H9 (cell line): ENCODE results near the gene MFRP. TPM values are rescaled to one million over a fixed set of nuclear protein-coding genes. Genes with fewer than 3 reads are reported as not detected.

ENCODE experiments used
- DNase-seq: peaks from one replicate; pipeline ENCODE4 v3.0.0-alpha.2; 2017
- H2AFZ ChIP-seq: one replicate; pipeline ENCODE4 v1.6.1; 2013; ENCODE audit warnings: mild to moderate bottlenecking, low read length, control low read depth, moderate library complexity
- H2AK5ac ChIP-seq: 2 replicates; pipeline ENCODE4 v1.6.1; 2013; ENCODE audit warnings: low read length, control low read depth, mixed read lengths; ENCODE audit not compliant: insufficient read length
- H2BK120ac ChIP-seq: one replicate; pipeline ENCODE4 v1.6.1; 2013; ENCODE audit warnings: low read depth, mild to moderate bottlenecking, low read length, control low read depth, inconsistent platforms; ENCODE audit not compliant: poor library complexity, severe bottlenecking
- H2BK12ac ChIP-seq: 2 replicates; pipeline ENCODE4 v1.6.1; 2013; ENCODE audit warnings: low read length, control low read depth, mixed read lengths, low read depth; ENCODE audit not compliant: insufficient read length
- H2BK15ac ChIP-seq: 2 replicates; pipeline ENCODE4 v1.6.1; 2013; ENCODE audit warnings: low read depth, low read length, control low read depth
- H2BK20ac ChIP-seq: one replicate; pipeline ENCODE4 v1.6.1; 2013; ENCODE audit warnings: low read depth, mild to moderate bottlenecking, low read length, control low read depth, inconsistent platforms; ENCODE audit not compliant: poor library complexity, severe bottlenecking
- H2BK5ac ChIP-seq: 2 replicates; pipeline ENCODE4 v1.6.1; 2013; ENCODE audit warnings: low read length, control low read depth, mixed read lengths; ENCODE audit not compliant: insufficient read length
- H3K14ac ChIP-seq: 2 replicates; pipeline ENCODE4 v1.6.1; 2013; ENCODE audit warnings: low read length, control low read depth; ENCODE audit not compliant: insufficient read depth
- H3K18ac ChIP-seq: 2 replicates; pipeline ENCODE4 v1.6.1; 2013; ENCODE audit warnings: low read depth, mild to moderate bottlenecking, mixed read lengths, low read length, control low read depth; ENCODE audit not compliant: insufficient read length
- H3K23ac ChIP-seq: 2 replicates; pipeline ENCODE4 v1.6.1; 2013; ENCODE audit warnings: low read length, control low read depth, mixed read lengths, low read depth; ENCODE audit not compliant: insufficient read length
- H3K23me2 ChIP-seq: 2 replicates; pipeline ENCODE4 v1.6.1; 2013; ENCODE audit warnings: low read depth, mild to moderate bottlenecking, mixed read lengths, low read length, control low read depth; ENCODE audit not compliant: insufficient read length, poor library complexity, severe bottlenecking
- H3K27ac ChIP-seq: 2 replicates; pipeline ENCODE4 v1.5.1; 2013; ENCODE audit warnings: low read length, control low read depth, mixed read lengths, low read depth; ENCODE audit not compliant: insufficient read length
- H3K27me3 ChIP-seq: 2 replicates; pipeline ENCODE4 v1.6.1; 2013; ENCODE audit warnings: low read length, control low read depth, inconsistent platforms; ENCODE audit not compliant: insufficient read depth
- H3K4ac ChIP-seq: 2 replicates; pipeline ENCODE4 v1.6.1; 2013; ENCODE audit warnings: low read depth, mild to moderate bottlenecking, control low read depth, inconsistent platforms, low read length, moderate library complexity
- H3K4me1 ChIP-seq: 2 replicates; pipeline ENCODE4 v1.6.1; 2013; ENCODE audit warnings: low read length, control low read depth, inconsistent platforms; ENCODE audit not compliant: insufficient read depth
- H3K4me2 ChIP-seq: 2 replicates; pipeline ENCODE4 v1.6.1; 2013; ENCODE audit warnings: low read length, control low read depth, mixed read lengths; ENCODE audit not compliant: insufficient read length, insufficient read depth
- H3K56ac ChIP-seq: 2 replicates; pipeline ENCODE4 v1.6.1; 2013; ENCODE audit warnings: low read depth, mild to moderate bottlenecking, mixed read lengths, low read length, control low read depth; ENCODE audit not compliant: insufficient read length
- H3K79me1 ChIP-seq: 2 replicates; pipeline ENCODE4 v1.6.1; 2013; ENCODE audit warnings: low read depth, mild to moderate bottlenecking, moderate library complexity, low read length, control low read depth, inconsistent platforms; ENCODE audit not compliant: insufficient read depth, poor library complexity, severe bottlenecking
- H3K79me2 ChIP-seq: 2 replicates; pipeline ENCODE4 v1.6.1; 2013; ENCODE audit warnings: low read length, control low read depth, inconsistent platforms; ENCODE audit not compliant: insufficient read depth
- H3K9ac ChIP-seq: 2 replicates; pipeline ENCODE4 v1.6.1; 2013; ENCODE audit warnings: low read length, control low read depth, mixed read lengths; ENCODE audit not compliant: insufficient read length; ENCODE audit errors: extremely low read depth
- H3K9me3 ChIP-seq: one replicate; pipeline ENCODE4 v1.6.1; 2013; ENCODE audit warnings: low read depth, low read length, inconsistent platforms; ENCODE audit not compliant: control insufficient read depth
- H3T11ph ChIP-seq: one replicate; pipeline ENCODE4 v1.6.1; 2013; ENCODE audit warnings: mild to moderate bottlenecking, low read length, control low read depth, inconsistent platforms
- H4K20me1 ChIP-seq: one replicate; pipeline ENCODE4 v1.6.1; 2013; ENCODE audit not compliant: control insufficient read depth, insufficient read length, insufficient read depth
- H4K5ac ChIP-seq: 2 replicates; pipeline ENCODE4 v1.6.1; 2013; ENCODE audit warnings: low read depth, mild to moderate bottlenecking, mixed read lengths, low read length, control low read depth; ENCODE audit not compliant: insufficient read length
- H4K8ac ChIP-seq: replicated peaks from 2 replicates; pipeline ENCODE4 v1.6.1; 2013; ENCODE audit warnings: low read length, control low read depth, mixed read lengths, low read depth; ENCODE audit not compliant: insufficient read length
- H4K91ac ChIP-seq: 2 replicates; pipeline ENCODE4 v1.6.1; 2013; ENCODE audit warnings: low read depth, mild to moderate bottlenecking, moderate library complexity, mixed read lengths, low read length, control low read depth; ENCODE audit not compliant: insufficient read length
- H3K27ac Mint-ChIP-seq, 3 experiments: 2 replicates in 2 of 3; 3 replicates in 1 of 3; pipeline ENCODE4 v1.8.0; 2020 to 2021; ENCODE audit warnings: mixed read lengths in 3 of 3, mild to moderate bottlenecking in 1 of 3, moderate library complexity in 1 of 3
- H3K27me3 Mint-ChIP-seq: 2 replicates; pipeline ENCODE4 v1.8.0; 2021; ENCODE audit warnings: low read depth, mild to moderate bottlenecking, moderate library complexity, mixed read lengths
- H3K36me3 Mint-ChIP-seq, 3 experiments: 2 replicates in 2 of 3; 3 replicates in 1 of 3; pipeline ENCODE4 v1.8.0; 2020 to 2021; ENCODE audit warnings: low read depth in 3 of 3, mixed read lengths in 3 of 3; ENCODE audit not compliant: insufficient read depth in 1 of 3
- H3K4me1 Mint-ChIP-seq, 2 experiments: 2 replicates each; pipeline ENCODE4 v1.8.0; 2020; ENCODE audit warnings: mixed read lengths in 2 of 2
- H3K4me3 Mint-ChIP-seq, 2 experiments: 2 replicates in 1 of 2; 3 replicates in 1 of 2; pipeline ENCODE4 v1.8.0; 2020 to 2021; ENCODE audit warnings: mild to moderate bottlenecking in 2 of 2, mixed read lengths in 2 of 2, moderate library complexity in 1 of 2
- H3K9me3 Mint-ChIP-seq, 2 experiments: 2 replicates in 1 of 2; 3 replicates in 1 of 2; pipeline ENCODE4 v1.8.0; 2020; ENCODE audit warnings: mild to moderate bottlenecking in 2 of 2, mixed read lengths in 2 of 2, moderate library complexity in 1 of 2
- WGBS: extraction: QIAGEN DNeasy Blood & Tissue Kit; methylation state at CpG from one replicate; pipeline ENCODE4 v1.1.7; 2013; ENCODE audit warnings: missing lambda C conversion rate, low lambda C conversion rate, mixed read lengths; ENCODE audit not compliant: insufficient read length; ENCODE audit errors: extremely low coverage; 5-methylcytosine and 5-hydroxymethylcytosine counted together
- total RNA-seq: library from RNA; stranded (reverse); gene quantifications from 2 replicates; pipeline ENCODE4 v1.2.1, GENCODE V29; 2021
- TF ChIP-seq, protein P1 (sequence below): fragments of 200-600 bp; sonication (generic); conservative IDR thresholded peaks from 3 replicates; pipeline ENCODE4 v1.8.0; 2021; ENCODE audit warnings: antibody characterized with exemption, mild to moderate bottlenecking

Gene MFRP
- total RNA-seq, 1 experiment from 2014 or later: not detected

DNA sequence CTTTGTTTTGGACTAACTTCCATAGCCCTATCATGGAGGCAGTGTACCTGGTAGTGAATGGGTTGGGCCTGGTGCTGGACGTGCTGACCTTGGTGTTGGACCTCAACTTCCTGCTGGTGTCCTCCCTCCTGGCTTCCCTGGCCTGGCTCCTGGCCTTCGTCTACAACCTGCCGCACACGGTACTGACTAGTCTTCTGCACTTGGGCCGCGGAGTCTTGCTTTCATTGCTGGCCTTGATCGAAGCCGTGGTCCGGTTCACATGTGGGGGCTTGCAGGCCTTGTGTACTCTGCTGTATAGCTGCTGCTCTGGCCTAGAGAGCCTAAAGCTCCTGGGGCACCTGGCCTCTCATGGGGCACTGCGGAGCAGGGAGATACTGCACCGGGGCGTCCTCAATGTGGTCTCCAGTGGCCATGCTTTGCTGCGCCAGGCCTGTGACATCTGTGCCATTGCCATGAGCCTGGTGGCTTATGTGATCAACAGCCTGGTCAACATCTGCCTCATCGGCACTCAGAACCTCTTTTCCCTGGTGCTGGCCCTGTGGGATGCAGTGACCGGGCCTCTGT, 11.3 kb downstream of the MFRP start:
- Mint-ChIP-seq H3K9me3 (no peaks in the 10 kb centered on the region; a peak in 1 of 5 replicates), H3K4me3 (peak overlapping the region; percentile 99), H3K27me3 (peaks cover 12% of the 10 kb centered on the region), H3K27ac (peak overlapping the region; percentile 99 to 100 (median 100)), H3K36me3 (peaks cover 13 to 18% (median 15%) of the 10 kb centered on the region in 3 experiments), H3K4me1 (peaks cover 46 to 72% of the 10 kb centered on the region in 2 experiments)
- Histone ChIP-seq H3K18ac (no peak overlapping the region), H3K79me2 (peaks cover 13% of the 10 kb centered on the region; the same call in 1 of the 2 replicates), H3K4me1 (no peaks in the 10 kb centered on the region; the same call in 1 of the 2 replicates), H2BK120ac (no peak overlapping the region), H2BK12ac (no peak overlapping the region), H3K27me3 (peaks cover 6% of the 10 kb centered on the region), H3K14ac (peak overlapping the region; percentile 88; the same call in 1 of the 2 replicates), H3K4me2 (peak overlapping the region; percentile 97), H2BK15ac (no peak overlapping the region), H3K27ac (no peak overlapping the region), H3K9ac (peak overlapping the region; percentile 97), H4K5ac (no peak overlapping the region), H3K23ac (no peak overlapping the region), H3T11ph (no peak overlapping the region), H2BK20ac (no peak overlapping the region), H3K9me3 (no peaks in the 10 kb centered on the region), H3K56ac (peak overlapping the region; percentile 4), H3K23me2 (peaks cover 20% of the 10 kb centered on the region), H4K91ac (peak overlapping the region; percentile 48), H2BK5ac (no peak overlapping the region), H4K20me1 (no peaks in the 10 kb centered on the region), H3K4ac (peak overlapping the region; percentile 1; the same call in 1 of the 2 replicates), H4K8ac (no peak overlapping the region), H2AK5ac (no peak overlapping the region), H2AFZ (no peak overlapping the region), H3K79me1 (peaks cover 9% of the 10 kb centered on the region)
- DNase-seq: no peak
- WGBS: no CpG with 5 or more reads among the region's 15 CpGs
- TF ChIP-seq, protein P1, sequence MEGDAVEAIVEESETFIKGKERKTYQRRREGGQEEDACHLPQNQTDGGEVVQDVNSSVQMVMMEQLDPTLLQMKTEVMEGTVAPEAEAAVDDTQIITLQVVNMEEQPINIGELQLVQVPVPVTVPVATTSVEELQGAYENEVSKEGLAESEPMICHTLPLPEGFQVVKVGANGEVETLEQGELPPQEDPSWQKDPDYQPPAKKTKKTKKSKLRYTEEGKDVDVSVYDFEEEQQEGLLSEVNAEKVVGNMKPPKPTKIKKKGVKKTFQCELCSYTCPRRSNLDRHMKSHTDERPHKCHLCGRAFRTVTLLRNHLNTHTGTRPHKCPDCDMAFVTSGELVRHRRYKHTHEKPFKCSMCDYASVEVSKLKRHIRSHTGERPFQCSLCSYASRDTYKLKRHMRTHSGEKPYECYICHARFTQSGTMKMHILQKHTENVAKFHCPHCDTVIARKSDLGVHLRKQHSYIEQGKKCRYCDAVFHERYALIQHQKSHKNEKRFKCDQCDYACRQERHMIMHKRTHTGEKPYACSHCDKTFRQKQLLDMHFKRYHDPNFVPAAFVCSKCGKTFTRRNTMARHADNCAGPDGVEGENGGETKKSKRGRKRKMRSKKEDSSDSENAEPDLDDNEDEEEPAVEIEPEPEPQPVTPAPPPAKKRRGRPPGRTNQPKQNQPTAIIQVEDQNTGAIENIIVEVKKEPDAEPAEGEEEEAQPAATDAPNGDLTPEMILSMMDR: no peak
